SK-N-SH (cell line): ENCODE data around the gene GALNT11. TPM values are rescaled to one million over a fixed set of nuclear protein-coding genes. Genes with fewer than 3 reads are reported as not detected.

Experiments used
- CTCF ChIA-PET: fragments of 300-600, 350-600 bp; formaldehyde crosslinking; extraction: SDS; loops from one replicate; lab custom pipeline; 2021; lab: Yijun Ruan, JAX
- POLR2A ChIA-PET: fragments of 350-600 bp; sonication (Branson Sonifier 250); formaldehyde crosslinking; extraction: SDS; loops from one replicate; lab custom pipeline; 2020; ENCODE audit warnings: antibody characterized with exemption, inconsistent platforms; lab: Yijun Ruan, JAX
- DNase-seq: peaks from one replicate; pipeline ENCODE4 v3.0.0; 2012
- H2AFZ ChIP-seq: fragments of 200-600 bp; sonication (generic); 2 replicates; pipeline ENCODE4 v1.8.1; 2016; ENCODE audit warnings: antibody characterized with exemption, mild to moderate bottlenecking, low read depth
- H3F3A ChIP-seq: fragments of 200-600 bp; sonication (generic); replicated peaks from 2 replicates; pipeline ENCODE3; 2016; ENCODE audit warnings: antibody characterized with exemption, mild to moderate bottlenecking; ENCODE audit not compliant: insufficient read depth
- H3K27ac ChIP-seq, 2 experiments: fragments of 200-500 bp in 1 of 2; fragments of 200-600 bp in 1 of 2; sonication (Bioruptor generic) in 1 of 2; sonication (generic), shearing (Covaris generic) in 1 of 2; 2 replicates each; pipeline versions ENCODE4 v1.5.1 to v1.6.1; 2014 to 2016; ENCODE audit warnings: low read depth in 2 of 2, inconsistent platforms in 1 of 2, low read length in 1 of 2, mild to moderate bottlenecking in 1 of 2, mixed read lengths in 1 of 2
- H3K27me3 ChIP-seq: fragments of 200-600 bp; sonication (generic), shearing (Covaris generic); 2 replicates; pipeline ENCODE4 v1.6.1; 2016; ENCODE audit warnings: mixed run types; ENCODE audit not compliant: insufficient read depth
- H3K36me3 ChIP-seq, 2 experiments: fragments of 200-500 bp in 1 of 2; fragments of 200-600 bp in 1 of 2; sonication (Bioruptor generic) in 1 of 2; sonication (generic) in 1 of 2; replicated peaks in 1 of 2; 2 replicates each; pipeline versions ENCODE3 to v1.5.1; 2014 to 2016; ENCODE audit warnings: low read length in 1 of 2, mild to moderate bottlenecking in 1 of 2; ENCODE audit not compliant: insufficient read depth in 2 of 2, control insufficient read depth in 1 of 2
- H3K4me1 ChIP-seq, 2 experiments: fragments of 200-500 bp in 1 of 2; fragments of 200-600 bp in 1 of 2; sonication (Bioruptor generic) in 1 of 2; sonication (generic), shearing (Covaris generic) in 1 of 2; 2 replicates each; pipeline versions ENCODE4 v1.5.1 to v1.6.1; 2014 to 2016; ENCODE audit warnings: low read depth in 1 of 2, low read length in 1 of 2, mixed run types in 1 of 2; ENCODE audit not compliant: insufficient read depth in 2 of 2, control insufficient read depth in 1 of 2
- H3K4me2 ChIP-seq: fragments of 200-600 bp; sonication (generic), shearing (Covaris generic); 2 replicates; pipeline ENCODE4 v1.6.1; 2017; ENCODE audit warnings: mixed run types
- H3K4me3 ChIP-seq, 2 experiments: fragments of 200-500 bp in 1 of 2; fragments of 200-600 bp in 1 of 2; sonication (Bioruptor generic) in 1 of 2; sonication (generic), shearing (Covaris generic) in 1 of 2; 2 replicates each; pipeline versions ENCODE4 v1.5.1 to v1.8.1; 2014 to 2016; ENCODE audit warnings: low read depth in 2 of 2, inconsistent platforms in 1 of 2, low read length in 1 of 2, mild to moderate bottlenecking in 1 of 2, mixed read lengths in 1 of 2, moderate library complexity in 1 of 2
- H3K79me2 ChIP-seq: fragments of 200-600 bp; sonication (generic); 2 replicates; pipeline ENCODE4 v1.8.1; 2017; ENCODE audit warnings: mild to moderate bottlenecking; ENCODE audit not compliant: insufficient read depth
- H3K9ac ChIP-seq: fragments of 200-600 bp; sonication (generic); 2 replicates; pipeline ENCODE4 v1.6.1; 2017; ENCODE audit warnings: mixed run types
- H3K9me2 ChIP-seq: fragments of 200-600 bp; sonication (generic); 2 replicates; pipeline ENCODE4 v1.6.1; 2017; ENCODE audit warnings: mixed run types
- H3K9me3 ChIP-seq: fragments of 200-600 bp; sonication (generic); 2 replicates; pipeline ENCODE4 v1.6.1; 2017; ENCODE audit warnings: mixed run types, mild to moderate bottlenecking, moderate library complexity
- H4K20me1 ChIP-seq: fragments of 200-600 bp; sonication (generic); 2 replicates; pipeline ENCODE4 v1.6.1; 2017; ENCODE audit warnings: mild to moderate bottlenecking, mixed run types; ENCODE audit not compliant: insufficient read depth
- ELF1 ChIP-seq: IDR thresholded peaks from 2 replicates; pipeline ENCODE4 v1.4.0; 2012
- EP300 ChIP-seq, 2 experiments: IDR thresholded peaks; 2 replicates each; pipeline versions ENCODE4 v1.4.0 to v1.6.1; 2012; ENCODE audit warnings: borderline replicate concordance in 1 of 2, low read depth in 1 of 2, low read length in 1 of 2
- FOXJ3 ChIP-seq: sonication (generic); formaldehyde crosslinking; IDR thresholded peaks from 2 replicates; pipeline ENCODE4 v1.5.1; 2020; ENCODE audit warnings: mild to moderate bottlenecking, missing genetic modification reagents
- FOXM1 ChIP-seq: IDR thresholded peaks from 2 replicates; pipeline ENCODE4 v1.4.0; 2012; ENCODE audit warnings: low read depth, mild to moderate bottlenecking
- GABPA ChIP-seq: IDR thresholded peaks from 2 replicates; pipeline ENCODE4 v1.4.0; 2012; ENCODE audit warnings: low read depth, mild to moderate bottlenecking
- IRF3 ChIP-seq: fragments of 150-350 bp; IDR thresholded peaks from 2 replicates; pipeline ENCODE4 v1.6.1; 2016; ENCODE audit warnings: mild to moderate bottlenecking, low read depth, low read length
- MAX ChIP-seq: IDR thresholded peaks from 2 replicates; pipeline ENCODE4 v1.4.0; 2012; ENCODE audit warnings: low read depth
- NFIC ChIP-seq: IDR thresholded peaks from 2 replicates; pipeline ENCODE4 v1.4.0; 2012; ENCODE audit warnings: borderline replicate concordance
- POLR2AphosphoS5 ChIP-seq: IDR thresholded peaks from 2 replicates; pipeline ENCODE4 v1.6.1; 2012; ENCODE audit warnings: low read depth, low read length
- RAD21 ChIP-seq: IDR thresholded peaks from 2 replicates; pipeline ENCODE4 v1.6.1; 2012; ENCODE audit warnings: mild to moderate bottlenecking, low read length
- SMC3 ChIP-seq: IDR thresholded peaks from 2 replicates; pipeline ENCODE4 v1.6.1; 2012; ENCODE audit warnings: low read depth, low read length, improper control_type of control experiment
- TAF1 ChIP-seq: IDR thresholded peaks from 2 replicates; pipeline ENCODE4 v1.6.1; 2012; ENCODE audit warnings: low read depth, mild to moderate bottlenecking, low read length, moderate library complexity, borderline replicate concordance
- TCF12 ChIP-seq: IDR thresholded peaks from 2 replicates; pipeline ENCODE4 v1.4.0; 2012
- TEAD4 ChIP-seq: IDR thresholded peaks from 2 replicates; pipeline ENCODE4 v1.4.0; 2012; ENCODE audit warnings: mild to moderate bottlenecking, borderline replicate concordance; ENCODE audit not compliant: insufficient read depth
- YY1 ChIP-seq: IDR thresholded peaks from 2 replicates; pipeline ENCODE4 v1.4.0; 2012; ENCODE audit warnings: low read depth, mild to moderate bottlenecking
- WGBS: methylation state at CpG from one replicate; pipeline ENCODE4 v1.1.6; 2017; ENCODE audit warnings: low lambda C conversion rate; 5-methylcytosine and 5-hydroxymethylcytosine counted together
- polyA plus RNA-seq, 3 experiments: library from polyadenylated mRNA; depleted of rRNA; stranded (reverse); fragments of >200 nt; gene quantifications; 2 replicates each; pipeline ENCODE4 v1.2.3, GENCODE V29; 2012
- TF ChIP-seq, protein P1 (sequence below): IDR thresholded peaks from 2 replicates; pipeline ENCODE4 v1.4.0; 2012; ENCODE audit warnings: low read depth, borderline replicate concordance
- TF ChIP-seq, protein P2 (sequence below): fragments of 200-600 bp; sonication (generic); IDR thresholded peaks from 2 replicates; pipeline ENCODE4 v1.6.1; 2017; ENCODE audit warnings: antibody characterized with exemption, mild to moderate bottlenecking, moderate library complexity
- TF ChIP-seq, protein P3 (sequence below): IDR thresholded peaks from 2 replicates; pipeline ENCODE4; 2012
- TF ChIP-seq, protein P4 (sequence below): fragments of 150-350 bp; IDR thresholded peaks from 2 replicates; pipeline ENCODE4 v1.6.1; 2017; ENCODE audit warnings: antibody characterized with exemption, low read length, low read depth, borderline replicate concordance

The GALNT11 gene
- polyA plus RNA-seq, 1 of the 3 experiments (the other 2 are of a cell fraction), result 70.0 TPM

DNA sequence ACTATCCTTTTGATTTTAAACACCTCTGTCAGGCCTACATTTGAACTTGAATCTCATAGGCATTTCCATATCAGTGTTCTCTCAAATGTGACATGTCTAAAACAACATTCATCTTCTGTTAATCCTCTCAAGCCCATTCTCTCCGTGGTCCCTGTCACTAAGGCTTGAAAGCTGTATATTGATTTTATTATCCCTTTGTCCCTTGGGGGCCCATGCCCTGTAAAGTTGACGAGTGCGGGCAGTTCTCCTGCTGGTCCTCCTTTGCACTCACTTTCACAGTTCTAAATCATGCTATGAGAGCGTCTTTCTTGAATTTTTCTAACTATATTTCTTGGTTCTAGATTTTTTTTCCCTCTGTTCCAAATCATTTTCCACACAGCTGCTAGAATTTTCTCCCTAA is 27.3 kb downstream of the GALNT11 start:
- no peak for DNase-seq
- H3K79me2 ChIP-seq, result peaks cover 29% of the 10 kb centered on the region
- H3K9me2 ChIP-seq, result no peaks in the 10 kb centered on the region
- ChIA-PET POLR2A (no interaction called here), CTCF (no interaction called here)
- H3K9me3 ChIP-seq, result no peaks in the 10 kb centered on the region
- no peak overlapping the region for H3K9ac ChIP-seq
- no peak overlapping the region for H2AFZ ChIP-seq
- H3K27me3 ChIP-seq, result no peaks in the 10 kb centered on the region
- H3K4me3 ChIP-seq, result no peak overlapping the region
- no peak overlapping the region for H3K4me2 ChIP-seq
- peaks cover 4 to 5% of the 10 kb centered on the region in 2 experiments; a peak in 2 of 4 replicates for H3K4me1 ChIP-seq
- H3K36me3 ChIP-seq, result peaks cover 0 to 2% of the 10 kb centered on the region in 2 experiments
- H3K27ac ChIP-seq, result no peak overlapping the region
- TF ChIP-seq TEAD4 (no peak), SMC3 (no peak), ELF1 (no peak), GABPA (no peak), EP300 (IDR thresholded peaks at IDR 0.05; ENCODE audit: borderline replicate concordance in 1 of 2, low read depth in 1 of 2, low read length in 1 of 2) (no peak), RAD21 (no peak), POLR2AphosphoS5 (no peak), IRF3 (no peak), FOXM1 (no peak), NFIC (no peak), TCF12 (no peak), TAF1 (no peak), MAX (no peak), YY1 (no peak), FOXJ3 (no peak)
- TF ChIP-seq, protein P1, sequence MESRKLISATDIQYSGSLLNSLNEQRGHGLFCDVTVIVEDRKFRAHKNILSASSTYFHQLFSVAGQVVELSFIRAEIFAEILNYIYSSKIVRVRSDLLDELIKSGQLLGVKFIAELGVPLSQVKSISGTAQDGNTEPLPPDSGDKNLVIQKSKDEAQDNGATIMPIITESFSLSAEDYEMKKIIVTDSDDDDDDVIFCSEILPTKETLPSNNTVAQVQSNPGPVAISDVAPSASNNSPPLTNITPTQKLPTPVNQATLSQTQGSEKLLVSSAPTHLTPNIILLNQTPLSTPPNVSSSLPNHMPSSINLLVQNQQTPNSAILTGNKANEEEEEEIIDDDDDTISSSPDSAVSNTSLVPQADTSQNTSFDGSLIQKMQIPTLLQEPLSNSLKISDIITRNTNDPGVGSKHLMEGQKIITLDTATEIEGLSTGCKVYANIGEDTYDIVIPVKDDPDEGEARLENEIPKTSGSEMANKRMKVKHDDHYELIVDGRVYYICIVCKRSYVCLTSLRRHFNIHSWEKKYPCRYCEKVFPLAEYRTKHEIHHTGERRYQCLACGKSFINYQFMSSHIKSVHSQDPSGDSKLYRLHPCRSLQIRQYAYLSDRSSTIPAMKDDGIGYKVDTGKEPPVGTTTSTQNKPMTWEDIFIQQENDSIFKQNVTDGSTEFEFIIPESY, result no peak
- TF ChIP-seq, protein P2, sequence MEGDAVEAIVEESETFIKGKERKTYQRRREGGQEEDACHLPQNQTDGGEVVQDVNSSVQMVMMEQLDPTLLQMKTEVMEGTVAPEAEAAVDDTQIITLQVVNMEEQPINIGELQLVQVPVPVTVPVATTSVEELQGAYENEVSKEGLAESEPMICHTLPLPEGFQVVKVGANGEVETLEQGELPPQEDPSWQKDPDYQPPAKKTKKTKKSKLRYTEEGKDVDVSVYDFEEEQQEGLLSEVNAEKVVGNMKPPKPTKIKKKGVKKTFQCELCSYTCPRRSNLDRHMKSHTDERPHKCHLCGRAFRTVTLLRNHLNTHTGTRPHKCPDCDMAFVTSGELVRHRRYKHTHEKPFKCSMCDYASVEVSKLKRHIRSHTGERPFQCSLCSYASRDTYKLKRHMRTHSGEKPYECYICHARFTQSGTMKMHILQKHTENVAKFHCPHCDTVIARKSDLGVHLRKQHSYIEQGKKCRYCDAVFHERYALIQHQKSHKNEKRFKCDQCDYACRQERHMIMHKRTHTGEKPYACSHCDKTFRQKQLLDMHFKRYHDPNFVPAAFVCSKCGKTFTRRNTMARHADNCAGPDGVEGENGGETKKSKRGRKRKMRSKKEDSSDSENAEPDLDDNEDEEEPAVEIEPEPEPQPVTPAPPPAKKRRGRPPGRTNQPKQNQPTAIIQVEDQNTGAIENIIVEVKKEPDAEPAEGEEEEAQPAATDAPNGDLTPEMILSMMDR, result no peak
- TF ChIP-seq, protein P3, sequence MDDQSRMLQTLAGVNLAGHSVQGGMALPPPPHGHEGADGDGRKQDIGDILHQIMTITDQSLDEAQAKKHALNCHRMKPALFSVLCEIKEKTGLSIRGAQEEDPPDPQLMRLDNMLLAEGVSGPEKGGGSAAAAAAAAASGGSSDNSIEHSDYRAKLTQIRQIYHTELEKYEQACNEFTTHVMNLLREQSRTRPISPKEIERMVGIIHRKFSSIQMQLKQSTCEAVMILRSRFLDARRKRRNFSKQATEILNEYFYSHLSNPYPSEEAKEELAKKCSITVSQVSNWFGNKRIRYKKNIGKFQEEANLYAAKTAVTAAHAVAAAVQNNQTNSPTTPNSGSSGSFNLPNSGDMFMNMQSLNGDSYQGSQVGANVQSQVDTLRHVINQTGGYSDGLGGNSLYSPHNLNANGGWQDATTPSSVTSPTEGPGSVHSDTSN, result no peak
- TF ChIP-seq, protein P4, sequence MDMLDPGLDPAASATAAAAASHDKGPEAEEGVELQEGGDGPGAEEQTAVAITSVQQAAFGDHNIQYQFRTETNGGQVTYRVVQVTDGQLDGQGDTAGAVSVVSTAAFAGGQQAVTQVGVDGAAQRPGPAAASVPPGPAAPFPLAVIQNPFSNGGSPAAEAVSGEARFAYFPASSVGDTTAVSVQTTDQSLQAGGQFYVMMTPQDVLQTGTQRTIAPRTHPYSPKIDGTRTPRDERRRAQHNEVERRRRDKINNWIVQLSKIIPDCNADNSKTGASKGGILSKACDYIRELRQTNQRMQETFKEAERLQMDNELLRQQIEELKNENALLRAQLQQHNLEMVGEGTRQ, result no peak
- 83% methylated on average over 4 of the region's 4 CpGs for WGBS
- H3F3A ChIP-seq, result no peaks in the 10 kb centered on the region
- no peaks in the 10 kb centered on the region for H4K20me1 ChIP-seq
